GM11168 (cell line): ENCODE results near the gene UBXN2A.
"Not testable (repeated sequence)": the region's sequence is repeated elsewhere in the genome, so short reads cannot be mapped to it uniquely, and the experiment has no call there.

Experiments used
- in situ Hi-C: fragments of 300-500 bp; cut with MboI; formaldehyde crosslinking; loops from one replicate; pipeline ENCODE4 v1.12.0; 2022; ENCODE audit warnings: low sequenced_read_pairs; ENCODE audit not compliant: unreplicated experiment

The UBXN2A gene

GRCh38 chr2:24010477-24011249, 70.4 kb downstream of the UBXN2A start:
- in situ Hi-C loops, result no loop called here

GRCh38 chr2:24011250-24012104, 71.2 kb downstream of the UBXN2A start:
- in situ Hi-C loops, result no loop called here

GRCh38 chr2:24012521-24013188, 72.4 kb downstream of the UBXN2A start:
- in situ Hi-C loops, result no loop called here

- in situ Hi-C loops, result not testable (repeated sequence)
These were observed 74.6 kb downstream of the UBXN2A start for GRCh38 chr2:24014902-24015301.

GRCh38 chr2:24015562-24016375, 75.5 kb downstream of the UBXN2A start:
- in situ Hi-C loops, result no loop called here

GRCh38 chr2:24016376-24016761, 76.1 kb downstream of the UBXN2A start:
- in situ Hi-C loops, result no loop called here

GRCh38 chr2:24016853-24017703, 76.8 kb downstream of the UBXN2A start:
- in situ Hi-C loops, result no loop called here

- in situ Hi-C loops, result no loop called here
These were observed 77.4 kb downstream of the UBXN2A start for GRCh38 chr2:24017711-24018110.

GRCh38 chr2:24018241-24018640, 78.0 kb downstream of the UBXN2A start:
- in situ Hi-C loops, result no loop called here

GRCh38 chr2:24019729-24020128, 79.5 kb downstream of the UBXN2A start:
- in situ Hi-C loops, result no loop called here

- in situ Hi-C loops, result no loop called here
These were observed 80.0 kb downstream of the UBXN2A start for GRCh38 chr2:24020244-24020643.

- in situ Hi-C loops, result no loop called here
These were observed 81.1 kb downstream of the UBXN2A start for GRCh38 chr2:24021122-24021998.

GRCh38 chr2:24022324-24022974, 82.2 kb downstream of the UBXN2A start:
- in situ Hi-C loops, result no loop called here

- in situ Hi-C loops, result no loop called here
These were observed 82.8 kb downstream of the UBXN2A start for GRCh38 chr2:24022975-24023575.

GRCh38 chr2:24024018-24024417, 83.8 kb downstream of the UBXN2A start:
- in situ Hi-C loops, result no loop called here

GRCh38 chr2:24024996-24025663, 84.9 kb downstream of the UBXN2A start:
- in situ Hi-C loops, result no loop called here

GRCh38 chr2:24026233-24026632, 86.0 kb downstream of the UBXN2A start:
- in situ Hi-C loops, result no loop called here
